ENCODE measurements around the gene SYNE1.
"Not testable (repeated sequence)": the region's sequence is repeated elsewhere in the genome, so short reads cannot be mapped to it uniquely, and the experiment has no call there.

The SYNE1 gene

DNA sequence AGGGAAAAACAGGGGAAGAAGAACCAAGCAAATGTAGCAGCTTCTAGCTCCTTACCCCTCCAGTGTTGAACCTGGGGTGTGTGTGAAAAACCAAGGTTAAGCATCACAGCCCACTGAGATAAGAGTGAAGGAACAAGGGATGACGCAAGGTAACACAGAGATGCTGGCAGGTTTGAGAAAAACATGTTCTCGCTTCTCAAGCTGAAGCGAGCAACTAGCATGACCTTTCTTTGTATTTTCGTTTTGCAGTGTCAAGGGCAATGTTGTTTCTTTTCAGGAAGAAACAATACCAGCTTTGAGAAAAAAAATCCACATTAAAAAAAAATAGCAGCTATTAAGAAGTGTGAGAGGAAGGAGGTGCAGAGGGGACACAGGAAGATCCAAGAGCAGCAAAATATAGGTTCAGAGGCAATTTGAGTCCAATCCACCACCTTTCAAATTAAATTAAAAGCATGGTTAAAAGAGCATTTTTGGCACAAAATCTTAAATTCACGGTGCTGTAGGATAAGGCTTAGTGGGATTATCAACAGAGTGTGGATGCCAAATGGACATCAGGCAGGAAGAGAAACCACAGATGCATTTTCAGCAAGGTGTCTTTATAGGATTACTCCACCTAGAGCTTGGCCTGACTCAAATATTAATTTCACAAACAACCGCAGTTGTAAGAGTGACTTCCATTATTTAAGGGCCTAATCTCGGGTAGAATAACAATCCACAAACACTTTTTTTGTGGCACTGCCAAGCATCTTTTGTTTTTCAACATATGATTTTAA is 70.9 kb downstream of the SYNE1 start:
- DNase-seq (ENCODE audit: low spot score): no peak

DNA sequence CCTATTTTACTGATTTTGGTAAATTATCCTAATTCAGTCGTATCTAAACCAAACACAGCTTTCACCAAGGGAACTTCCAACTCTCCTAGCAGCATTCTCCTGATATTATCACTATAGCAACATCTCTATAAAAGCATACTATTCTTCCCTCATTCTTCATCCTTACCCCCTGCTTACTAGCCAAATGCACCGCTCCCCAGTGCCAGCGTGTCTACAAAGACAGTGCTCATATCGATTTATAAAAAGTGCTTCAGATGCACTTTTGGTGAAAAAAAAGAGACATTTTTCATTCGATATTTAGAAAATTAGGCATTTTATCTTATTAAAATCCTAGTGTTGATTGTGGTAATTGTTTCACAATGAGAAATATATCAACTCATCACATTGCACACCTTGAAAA is 74.0 kb downstream of the SYNE1 start:
- no peak for DNase-seq (ENCODE audit: low spot score)

DNA sequence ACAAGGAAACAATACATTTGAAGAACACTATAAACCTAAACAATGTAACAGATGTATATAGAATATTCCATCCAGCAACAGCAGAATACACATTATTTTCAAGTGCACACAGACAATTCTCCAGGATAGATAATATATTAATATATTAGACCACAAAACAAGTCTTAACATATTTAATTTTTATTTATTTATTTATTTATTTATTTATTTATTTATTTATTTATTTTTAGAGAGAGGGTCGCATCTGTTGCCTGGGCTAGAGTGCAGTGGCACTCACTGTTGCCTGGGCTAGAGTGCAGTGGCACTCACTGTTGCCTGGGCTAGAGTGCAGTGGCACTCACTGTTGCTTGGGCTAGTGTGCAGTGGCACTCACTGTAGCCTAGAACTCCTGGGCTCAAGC is 78.4 kb downstream of the SYNE1 start:
- DNase-seq (ENCODE audit: low spot score): not testable (repeated sequence)

DNA sequence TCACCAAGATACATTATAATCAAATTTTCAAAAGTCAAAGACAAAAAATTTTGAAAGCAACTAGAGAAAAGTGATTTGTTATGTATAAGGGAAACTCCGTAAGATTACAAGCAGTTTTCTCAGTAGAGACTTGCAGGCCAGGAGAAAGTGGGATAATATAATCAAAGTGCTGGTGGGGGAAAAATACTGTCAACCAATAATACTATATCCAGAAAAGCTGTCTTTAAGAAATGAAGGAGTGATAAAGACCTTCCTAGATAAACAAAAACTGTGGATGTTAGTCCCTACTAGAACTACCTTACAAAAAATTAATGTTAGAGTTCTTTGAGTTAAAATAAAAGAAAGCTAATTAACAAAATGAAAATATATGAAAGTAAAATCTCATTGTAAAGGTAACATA is 79.7 kb downstream of the SYNE1 start:
- DNase-seq (ENCODE audit: low spot score): no peak

DNA sequence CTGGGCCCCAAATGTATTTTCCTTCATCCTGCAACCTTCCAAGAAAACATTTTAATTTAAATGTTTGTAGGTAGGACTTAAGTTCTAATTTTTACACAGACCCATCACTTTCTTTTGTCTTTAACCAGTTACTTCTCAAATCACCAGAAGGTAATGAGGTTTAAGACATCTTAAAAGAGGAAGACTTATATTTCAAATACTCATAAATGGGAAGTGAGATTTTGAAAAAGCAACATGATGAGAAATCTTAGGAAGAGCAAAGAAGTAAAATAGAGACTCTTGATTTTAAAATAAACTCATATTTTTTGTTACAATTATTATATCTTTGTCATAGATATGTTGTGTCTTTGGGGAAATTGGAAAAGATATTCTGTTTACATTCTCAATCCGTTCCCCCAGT is 82.3 kb downstream of the SYNE1 start:
- no peak for DNase-seq (ENCODE audit: low spot score)

DNA sequence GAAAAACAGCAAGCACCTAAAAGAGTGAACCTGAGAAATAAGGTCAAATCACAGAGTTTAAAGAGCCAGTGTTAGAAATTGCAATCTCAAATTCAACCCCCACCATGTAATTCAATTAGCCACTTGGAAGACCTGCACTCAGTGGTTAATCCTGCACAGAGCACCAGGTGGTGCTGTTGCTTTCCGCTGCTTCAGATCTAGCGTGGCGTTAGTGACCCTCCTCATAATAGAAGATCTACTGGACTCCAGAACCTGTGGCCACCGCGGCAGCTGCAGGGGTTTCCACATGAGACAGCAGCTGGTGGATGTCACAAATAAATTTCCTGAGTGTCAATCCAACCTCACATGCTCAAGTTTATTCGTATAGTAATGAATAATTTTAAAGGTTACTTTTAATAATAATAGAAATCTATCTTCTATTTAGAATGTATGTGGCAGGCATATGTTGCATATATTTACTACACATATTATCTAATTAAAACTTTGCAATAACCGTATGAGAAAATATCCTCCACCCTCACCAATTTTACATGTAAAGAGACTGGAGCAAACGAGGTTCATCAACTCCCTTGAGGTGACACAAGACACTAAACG is 84.4 kb downstream of the SYNE1 start:
- DNase-seq (ENCODE audit: low spot score): no peak

DNA sequence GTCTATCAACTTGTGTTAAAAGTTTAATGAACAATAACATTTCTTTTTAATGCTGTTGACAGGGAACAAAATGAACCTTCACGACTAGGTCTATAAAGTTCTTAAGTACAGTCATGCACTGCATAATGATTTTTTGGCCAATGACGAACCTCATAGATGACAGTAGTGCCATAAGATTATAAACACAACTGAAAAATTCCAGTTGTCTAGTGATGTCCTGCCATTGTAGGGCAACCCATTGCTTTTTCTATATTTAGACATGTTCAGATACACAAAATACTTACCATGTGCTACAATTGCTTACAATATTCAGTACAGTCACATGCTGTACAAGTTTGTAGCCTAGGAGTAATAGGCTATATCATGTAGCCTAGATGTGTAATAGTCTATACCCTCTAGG is 93.6 kb downstream of the SYNE1 start:
- DNase-seq (ENCODE audit: low spot score): no peak

DNA sequence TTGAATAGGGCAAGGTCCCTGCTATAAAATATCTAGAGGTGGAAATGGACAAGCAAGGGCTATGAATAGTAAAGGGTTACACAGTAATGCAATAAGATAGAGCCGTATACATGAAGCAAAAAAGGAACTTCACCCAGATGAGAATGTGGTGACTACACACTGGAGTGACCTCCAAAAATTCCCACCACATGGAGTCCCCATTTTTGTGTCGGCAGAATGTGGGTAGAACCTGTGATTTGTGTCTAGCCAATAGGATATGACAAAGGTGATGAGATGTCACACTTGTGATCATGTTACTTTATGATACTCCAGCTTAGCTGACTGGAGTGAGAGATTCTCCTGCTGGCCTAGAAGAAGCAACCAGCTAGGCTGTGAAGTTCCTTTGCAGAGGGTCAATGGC is 96.8 kb downstream of the SYNE1 start:
- no peak for DNase-seq (ENCODE audit: low spot score)

DNA sequence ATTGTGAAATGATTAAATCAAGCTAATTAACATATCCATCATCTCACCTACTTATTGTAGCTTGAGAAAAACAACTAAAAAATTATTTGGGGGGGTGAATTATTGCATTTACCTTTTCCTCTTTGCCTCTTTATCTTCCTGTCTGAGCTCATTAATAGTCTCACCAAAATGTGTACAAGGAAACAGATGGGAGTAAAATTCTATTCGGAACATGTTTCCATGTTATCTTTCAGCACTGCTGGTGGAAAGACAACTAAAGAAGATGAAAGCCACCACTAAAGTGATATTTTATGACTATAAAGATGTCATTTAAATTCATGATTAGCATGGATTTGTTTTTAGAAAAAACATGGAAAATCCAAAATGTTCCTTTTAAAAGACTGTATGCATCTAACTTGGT is 102.6 kb downstream of the SYNE1 start:
- no peak for DNase-seq (ENCODE audit: low spot score)

DNA sequence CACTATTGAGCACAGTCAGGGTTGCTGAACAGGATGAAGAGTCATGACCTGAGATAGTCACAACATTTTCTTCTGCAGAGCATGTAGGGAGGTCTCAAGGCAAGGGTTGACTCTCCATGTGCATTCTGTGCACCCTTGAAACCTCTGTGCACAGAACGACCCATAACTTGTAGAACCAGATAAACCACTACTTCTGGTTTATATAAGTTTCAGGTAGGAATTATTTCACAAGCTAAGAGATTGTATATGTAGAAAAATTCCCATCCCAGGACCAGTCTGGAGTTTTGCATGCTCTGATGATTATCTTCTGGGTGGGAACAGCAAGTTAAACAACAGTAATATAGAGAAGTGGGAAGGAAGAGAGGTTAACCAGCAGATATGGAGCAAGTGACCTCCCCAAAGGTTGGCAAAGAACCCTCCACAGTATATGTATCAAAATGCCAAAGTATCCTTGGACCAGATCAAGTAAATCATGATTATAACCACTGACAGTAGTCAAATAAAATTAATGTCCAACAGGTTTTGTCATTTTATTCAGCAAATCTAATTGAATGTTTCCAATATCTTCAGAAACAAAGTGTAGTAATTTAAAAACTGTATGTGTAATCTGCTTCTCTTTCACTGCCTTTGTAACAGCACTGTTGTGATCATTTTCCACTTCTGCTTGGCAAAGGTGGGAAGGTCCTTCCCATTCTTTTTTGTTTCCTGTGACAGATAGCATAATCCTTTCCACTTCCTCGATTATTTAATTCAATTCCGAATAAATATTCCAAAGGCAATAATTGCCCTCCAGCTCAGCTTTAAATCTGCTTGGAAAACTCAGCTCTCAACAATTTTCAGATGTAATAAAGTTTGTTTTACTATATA is 104.4 kb downstream of the SYNE1 start:
- DNase-seq (ENCODE audit: low spot score): no peak

DNA sequence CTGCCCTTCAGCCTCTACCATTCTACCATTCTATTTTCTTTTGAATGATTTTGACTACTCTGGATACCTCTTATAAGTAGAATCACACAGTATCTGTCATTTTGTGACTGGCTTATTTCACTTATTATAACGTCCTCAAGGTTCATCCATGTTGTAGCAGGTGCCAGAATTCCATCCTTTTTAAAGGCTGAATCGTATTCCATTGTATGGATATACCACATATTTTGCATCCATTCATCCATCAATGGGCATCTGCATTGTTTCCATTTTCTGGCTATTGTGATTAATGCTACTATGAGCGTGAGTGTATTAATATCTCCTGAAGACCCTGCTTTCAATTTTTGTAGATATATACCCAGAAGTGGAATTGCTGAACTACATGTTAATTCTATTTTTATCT is 105.5 kb downstream of the SYNE1 start:
- no peak for DNase-seq (ENCODE audit: low spot score)

DNA sequence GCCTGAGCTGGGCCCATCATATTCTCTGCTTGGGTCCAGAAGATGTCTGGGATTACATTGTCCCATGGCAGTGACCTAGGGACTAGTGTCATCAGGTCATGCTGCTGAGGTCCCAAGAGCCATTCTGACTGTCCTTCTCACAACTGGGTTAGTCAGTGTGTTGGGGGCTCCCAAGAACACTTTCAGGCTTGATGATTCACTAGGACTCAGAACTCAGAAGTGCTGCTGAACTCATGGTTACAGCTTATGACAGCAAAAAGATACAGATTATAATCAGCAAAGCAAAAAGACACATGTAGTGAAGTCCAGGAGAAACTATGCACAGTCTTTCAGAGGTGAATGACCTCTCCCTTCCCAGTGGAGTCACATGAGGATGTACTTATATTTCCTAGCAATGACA is 107.8 kb downstream of the SYNE1 start:
- DNase-seq (ENCODE audit: low spot score): no peak

DNA sequence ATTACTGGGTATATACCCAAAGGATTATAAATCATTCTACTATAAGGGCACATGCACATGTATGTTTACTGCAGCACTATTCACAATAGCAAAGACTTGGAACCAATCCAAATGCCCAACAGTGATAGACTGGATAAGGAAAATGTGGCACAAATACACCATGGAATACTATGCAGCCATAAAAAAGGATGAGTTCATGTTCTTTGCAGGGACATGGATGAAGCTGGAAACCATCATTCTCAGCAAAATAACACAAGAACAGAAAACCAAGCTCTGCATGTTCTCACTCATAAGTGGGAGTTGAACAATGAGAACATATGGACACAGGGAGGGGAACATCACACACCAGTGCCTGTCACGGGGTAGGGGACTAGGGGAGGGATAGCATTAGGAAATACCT is 123.0 kb downstream of the SYNE1 start:
- DNase-seq (ENCODE audit: low spot score): not testable (repeated sequence)

DNA sequence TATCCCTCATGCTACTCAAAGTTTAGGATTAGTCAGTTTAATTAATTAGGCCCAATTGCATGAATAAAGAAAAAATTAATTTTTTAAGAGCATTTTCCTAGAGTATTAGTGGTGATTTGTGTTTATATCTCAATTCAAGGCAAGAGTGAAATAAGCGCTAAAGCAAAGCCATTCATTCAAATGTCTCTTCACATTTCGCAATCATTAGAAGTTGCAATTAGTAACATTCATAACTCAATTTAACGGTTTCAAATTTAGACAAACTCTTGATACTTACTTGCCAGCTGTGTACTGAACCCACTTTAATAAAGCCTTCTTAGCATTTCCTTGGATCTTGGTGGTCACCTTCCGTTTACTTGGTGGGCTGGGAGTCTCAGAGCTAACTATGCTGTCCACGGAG is 127.2 kb downstream of the SYNE1 start:
- DNase-seq (ENCODE audit: low spot score): no peak

DNA sequence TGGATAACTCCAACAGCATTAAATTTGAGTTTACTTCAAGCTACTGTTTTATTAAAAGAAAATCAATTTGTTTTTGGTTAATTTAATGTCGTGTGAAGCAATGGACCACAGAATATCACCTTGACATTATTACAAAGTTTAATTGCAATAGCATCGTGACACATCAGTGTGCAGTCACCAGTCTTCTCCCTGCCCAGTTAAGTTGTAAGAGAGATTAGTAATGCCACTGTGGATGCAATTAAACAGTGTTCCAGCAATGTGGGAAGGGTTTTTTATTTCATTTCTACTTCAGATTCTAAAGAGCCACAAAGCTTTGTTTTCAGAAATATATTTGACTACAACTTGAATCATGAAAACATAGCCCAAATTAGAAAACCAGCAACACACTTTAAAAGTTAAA is 128.7 kb downstream of the SYNE1 start:
- DNase-seq (ENCODE audit: low spot score): no peak

DNA sequence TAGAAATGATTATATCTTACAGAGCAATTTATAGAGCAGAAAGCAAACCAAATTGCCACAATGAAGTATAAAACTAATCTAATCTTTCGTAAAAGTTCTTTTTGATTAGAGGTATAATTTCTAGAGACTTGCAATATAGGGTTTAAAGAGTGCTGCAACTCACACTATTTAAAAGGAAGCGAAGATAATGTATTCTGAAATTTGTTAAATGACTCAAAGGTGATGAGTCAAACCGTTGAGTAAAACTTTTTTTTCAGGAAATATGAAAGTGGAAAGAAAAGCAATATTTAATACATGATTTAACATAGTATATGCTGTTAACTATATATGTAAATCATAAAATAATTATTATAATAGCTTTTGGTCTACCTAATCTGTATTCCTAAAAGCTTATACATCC is 133.6 kb downstream of the SYNE1 start:
- no peak for DNase-seq (ENCODE audit: low spot score)

DNA sequence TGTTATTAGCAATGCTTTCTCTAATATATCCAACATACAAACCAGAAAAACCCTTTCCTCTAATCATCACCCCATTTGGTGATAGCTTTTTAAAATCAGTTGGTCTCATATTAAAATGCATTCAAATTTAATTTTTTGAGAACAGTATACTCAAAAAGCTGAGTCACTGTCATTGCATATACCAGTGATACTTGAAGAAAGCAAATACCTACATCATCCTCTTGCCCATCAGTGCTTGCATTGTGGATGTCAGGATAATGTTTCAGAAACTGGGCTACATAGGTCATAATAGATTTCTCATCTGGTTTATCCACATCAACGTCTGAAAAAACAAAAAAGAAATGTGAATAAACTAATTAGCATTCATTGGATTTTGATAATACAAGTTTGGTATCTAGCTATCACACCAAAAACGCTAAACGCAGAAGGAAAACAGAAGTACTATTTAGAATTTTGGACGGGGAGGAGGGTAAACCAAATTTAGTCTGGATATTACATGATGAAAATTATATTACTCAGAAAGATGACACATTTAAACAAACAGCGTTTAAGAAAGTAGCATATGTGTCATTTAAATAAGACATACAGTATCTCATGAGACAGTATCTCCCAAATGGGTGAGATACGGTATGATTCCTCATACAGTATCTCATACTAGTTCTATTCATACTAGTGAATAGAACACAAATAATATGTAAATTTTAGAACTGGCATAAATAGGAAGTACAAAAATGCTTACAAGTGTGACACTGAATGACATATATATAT is 134.6 kb downstream of the SYNE1 start:
- DNase-seq (ENCODE audit: low spot score): no peak

DNA sequence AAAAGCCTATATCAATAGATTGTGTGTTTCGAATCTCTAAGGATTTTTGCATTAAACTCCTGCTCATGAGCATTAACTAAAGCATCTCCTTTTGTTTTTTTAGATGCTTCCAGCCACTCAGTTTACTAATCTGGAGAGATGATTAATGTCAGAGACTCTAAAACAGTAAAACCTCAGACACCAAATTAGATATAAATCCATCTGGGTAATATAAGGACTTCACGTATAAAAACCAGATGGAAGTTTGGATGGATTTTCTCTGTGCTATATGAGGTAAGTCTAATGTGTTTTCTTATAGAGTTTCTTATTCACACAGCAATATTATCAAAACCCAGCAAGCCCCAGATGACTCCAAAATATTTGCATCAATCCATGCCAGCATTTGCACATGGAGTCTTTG is 137.2 kb downstream of the SYNE1 start:
- no peak for DNase-seq (ENCODE audit: low spot score)

DNA sequence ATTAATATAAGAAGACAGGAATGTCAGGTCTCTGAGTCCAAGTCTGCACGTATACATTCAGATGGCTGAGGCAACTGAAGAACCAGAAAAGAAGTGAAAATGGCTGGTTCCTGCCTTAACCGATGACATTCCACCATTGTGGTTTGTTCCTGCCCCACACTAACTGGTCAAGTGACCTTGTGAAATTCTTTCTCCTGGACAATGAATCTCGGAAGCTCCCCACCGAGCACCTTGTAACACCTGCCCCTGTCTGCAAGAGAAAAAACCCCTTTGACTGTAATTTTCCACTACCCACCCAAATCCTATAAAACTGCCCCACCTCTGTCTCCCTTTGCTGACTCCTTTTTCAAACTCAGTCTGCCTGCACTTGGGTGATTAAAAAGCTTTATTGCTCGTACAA is 140.4 kb downstream of the SYNE1 start:
- no peak for DNase-seq (ENCODE audit: low spot score)

DNA sequence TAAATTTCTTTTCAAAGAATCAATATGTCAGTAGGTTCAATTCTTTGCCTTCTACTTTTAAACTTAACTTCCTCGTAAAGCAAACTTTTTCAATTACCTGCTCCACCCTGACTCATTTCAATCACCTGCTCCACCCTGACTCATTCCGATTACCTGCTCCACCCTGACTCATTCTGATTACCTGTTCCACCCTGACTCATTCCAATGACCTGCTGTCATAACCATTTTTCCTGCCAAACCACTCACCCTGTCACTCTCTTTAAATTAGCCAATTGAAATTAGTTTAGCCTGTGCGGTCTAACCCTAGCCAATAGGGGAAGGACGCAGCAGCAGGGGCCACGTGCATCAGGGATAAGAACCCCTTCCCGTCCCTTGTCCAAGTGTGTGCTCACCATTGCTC is 141.7 kb downstream of the SYNE1 start:
- DNase-seq (ENCODE audit: low spot score): not testable (repeated sequence)

DNA sequence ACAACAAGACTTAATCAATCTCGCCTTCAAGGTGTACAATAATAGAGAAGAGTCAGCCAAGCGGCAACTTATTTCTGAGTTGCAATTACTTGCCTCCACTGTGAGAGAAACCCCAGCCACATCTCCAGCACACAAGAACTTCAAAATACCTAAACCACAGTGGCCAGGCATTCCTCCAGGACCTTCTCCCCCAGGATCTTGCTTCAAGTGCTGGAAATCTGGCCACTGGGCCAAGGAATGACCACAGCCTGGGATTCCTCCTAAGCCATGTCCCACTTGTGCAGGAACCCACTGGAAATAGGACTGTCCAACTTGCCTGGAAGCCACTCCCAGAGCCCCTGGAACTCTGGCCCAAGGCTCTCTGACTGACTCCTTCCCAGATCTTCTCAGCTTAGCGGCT is 144.9 kb downstream of the SYNE1 start:
- not testable (repeated sequence) for DNase-seq (ENCODE audit: low spot score)

DNA sequence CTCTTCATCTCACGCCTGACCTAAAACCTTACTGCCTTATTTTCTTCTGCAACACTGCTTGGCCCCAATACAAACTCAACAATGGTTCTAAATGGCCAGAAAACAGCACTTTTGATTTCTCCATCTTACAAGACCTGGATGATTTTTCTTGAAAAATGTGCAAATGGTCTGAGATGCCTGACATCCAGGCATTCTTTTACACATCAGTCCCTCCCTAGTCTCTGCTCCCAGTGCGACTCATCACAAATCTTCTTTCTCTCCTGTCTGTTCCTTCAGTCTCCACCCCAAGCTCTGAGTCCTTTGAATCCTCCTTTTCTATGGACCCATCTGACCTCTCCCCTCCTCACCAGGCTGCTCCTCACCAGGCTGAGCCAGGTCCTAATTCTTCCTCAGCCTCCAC is 145.7 kb downstream of the SYNE1 start:
- not testable (repeated sequence) for DNase-seq (ENCODE audit: low spot score)
